Activated CD4-positive, alpha-beta memory T cell treated with anti-CD3 and anti-CD28 coated beads, Interleukin-2, amount 10 ng/mL, durations not matched to agents 7 days and 5 days (primary cell): ENCODE results near the gene GNG14. TPM values are rescaled to one million over a fixed set of nuclear protein-coding genes. Genes with fewer than 3 reads are reported as not detected.
"Not testable (repeated sequence)": the region's sequence is repeated elsewhere in the genome, so short reads cannot be mapped to it uniquely, and the experiment has no call there.

ENCODE experiments used
- CTCF ChIA-PET: fragments of 350-600 bp; sonication (Branson Sonifier 250); formaldehyde crosslinking; loops from one replicate; lab custom pipeline; 2021; ENCODE audit warnings: antibody characterized with exemption, inconsistent platforms; lab: Charles Lee
- POLR2A ChIA-PET: fragments of 350-600 bp; sonication (Branson Sonifier 250); formaldehyde crosslinking; loops from one replicate; lab custom pipeline; 2021; ENCODE audit warnings: antibody characterized with exemption; lab: Charles Lee
- DNase-seq: peaks from one replicate; pipeline ENCODE4 v3.0.0-alpha.2; 2020
- H3K27ac Mint-ChIP-seq: one replicate; pipeline ENCODE4 v1.8.0; 2021; ENCODE audit warnings: mild to moderate bottlenecking, mixed read lengths
- H3K27me3 Mint-ChIP-seq: one replicate; pipeline ENCODE4 v1.8.0; 2021; ENCODE audit warnings: mixed read lengths
- H3K36me3 Mint-ChIP-seq: one replicate; pipeline ENCODE4 v1.8.0; 2021; ENCODE audit warnings: low read depth, mixed read lengths
- H3K4me1 Mint-ChIP-seq: one replicate; pipeline ENCODE4 v1.8.0; 2021; ENCODE audit warnings: mixed read lengths
- H3K4me3 Mint-ChIP-seq: one replicate; pipeline ENCODE4 v1.8.0; 2021; ENCODE audit warnings: mild to moderate bottlenecking, mixed read lengths
- H3K9me3 Mint-ChIP-seq: one replicate; pipeline ENCODE4 v1.8.0; 2021; ENCODE audit warnings: mixed read lengths
- total RNA-seq, 2 experiments: library from RNA; stranded (reverse); gene quantifications; one replicate each; pipeline ENCODE4 v1.2.3, GENCODE V29; 2021

GNG14 gene
- total RNA-seq, 2 experiments from 2014 or later, result not detected

GRCh38 chr19:12720296-12720695 is 32.5 kb downstream of the GNG14 start:
- H3K27ac Mint-ChIP-seq, result peak overlapping the region; percentile 83
- peaks cover 34% of the 10 kb centered on the region for H3K36me3 Mint-ChIP-seq
- ChIA-PET CTCF (interaction anchor here (1.7 to 7.0 kb wide), 2 partner anchors 13 to 39 kb away, joined by 3 to 53 read pairs; partner anchors contain the start of gene TRIR), POLR2A (interaction anchor here (1.0 to 9.4 kb wide), 6 partner anchors 12 to 170 kb away, joined by 3 to 250 read pairs (median 3); partner anchors contain the start of genes FBXW9, GCDH, GET3 and TRIR)
- no peaks in the 10 kb centered on the region for H3K9me3 Mint-ChIP-seq
- no peaks in the 10 kb centered on the region for H3K27me3 Mint-ChIP-seq
- peaks cover 44% of the 10 kb centered on the region for H3K4me1 Mint-ChIP-seq
- no peak for DNase-seq
- peak overlapping the region; percentile 88 for H3K4me3 Mint-ChIP-seq

DNA sequence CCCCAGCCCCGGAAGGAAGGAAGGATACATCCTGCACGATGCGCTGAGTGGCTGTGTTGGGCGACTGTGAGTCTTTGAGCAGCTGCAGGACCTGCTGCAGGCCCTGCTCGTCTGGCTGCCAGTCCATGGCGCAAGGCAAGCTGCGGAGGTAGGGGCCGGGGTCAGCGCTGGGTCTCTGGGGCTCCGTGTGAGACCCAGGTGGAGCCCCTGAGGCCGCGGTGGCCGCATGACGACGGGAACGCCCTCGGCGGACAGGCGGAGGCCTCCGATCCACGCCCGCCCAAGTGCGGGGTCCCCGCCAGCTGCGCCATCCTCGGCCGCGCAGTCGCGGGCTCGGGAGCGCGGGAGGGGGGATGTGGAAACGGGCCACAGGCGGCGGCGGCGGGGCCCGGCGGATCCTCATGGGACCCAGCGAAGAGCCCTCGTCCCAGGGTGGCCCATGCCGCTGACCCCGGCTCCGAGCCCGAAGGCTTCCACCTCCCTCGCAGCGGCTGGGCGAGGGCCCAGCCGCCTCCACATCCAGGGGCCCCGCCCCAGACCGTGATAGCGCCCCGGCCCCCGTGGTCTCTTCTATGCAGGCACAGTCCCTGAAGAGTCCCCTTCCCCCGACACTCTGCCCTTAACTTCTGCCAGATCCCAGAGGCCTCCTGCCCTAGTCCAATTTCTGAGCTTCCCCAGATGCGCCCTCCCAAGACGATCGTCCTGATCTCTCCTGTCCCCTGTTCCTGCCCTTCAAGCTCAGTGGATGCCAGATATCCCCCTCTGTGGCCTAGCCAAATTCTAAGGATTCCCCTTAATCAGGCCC is 33.3 kb downstream of the GNG14 start:
- DNase-seq, result peak; percentile 51
- ChIA-PET POLR2A (interaction anchor here (1.0 to 9.4 kb wide), 11 partner anchors 13 to 169 kb away, joined by 3 to 250 read pairs (median 4); partner anchors contain the start of genes DHPS, FBXW9, GCDH and GET3), CTCF (interaction anchor here (0.6 to 7.0 kb wide), 6 partner anchors 11 to 55 kb away, joined by 3 to 53 read pairs (median 3); partner anchors contain the start of gene TRIR)
- H3K36me3 Mint-ChIP-seq, result peaks cover 28% of the 10 kb centered on the region
- H3K4me1 Mint-ChIP-seq, result peaks cover 44% of the 10 kb centered on the region
- no peaks in the 10 kb centered on the region for H3K27me3 Mint-ChIP-seq
- peak overlapping the region; percentile 86 for H3K27ac Mint-ChIP-seq
- peak overlapping the region; percentile 88 for H3K4me3 Mint-ChIP-seq
- no peaks in the 10 kb centered on the region for H3K9me3 Mint-ChIP-seq

DNA sequence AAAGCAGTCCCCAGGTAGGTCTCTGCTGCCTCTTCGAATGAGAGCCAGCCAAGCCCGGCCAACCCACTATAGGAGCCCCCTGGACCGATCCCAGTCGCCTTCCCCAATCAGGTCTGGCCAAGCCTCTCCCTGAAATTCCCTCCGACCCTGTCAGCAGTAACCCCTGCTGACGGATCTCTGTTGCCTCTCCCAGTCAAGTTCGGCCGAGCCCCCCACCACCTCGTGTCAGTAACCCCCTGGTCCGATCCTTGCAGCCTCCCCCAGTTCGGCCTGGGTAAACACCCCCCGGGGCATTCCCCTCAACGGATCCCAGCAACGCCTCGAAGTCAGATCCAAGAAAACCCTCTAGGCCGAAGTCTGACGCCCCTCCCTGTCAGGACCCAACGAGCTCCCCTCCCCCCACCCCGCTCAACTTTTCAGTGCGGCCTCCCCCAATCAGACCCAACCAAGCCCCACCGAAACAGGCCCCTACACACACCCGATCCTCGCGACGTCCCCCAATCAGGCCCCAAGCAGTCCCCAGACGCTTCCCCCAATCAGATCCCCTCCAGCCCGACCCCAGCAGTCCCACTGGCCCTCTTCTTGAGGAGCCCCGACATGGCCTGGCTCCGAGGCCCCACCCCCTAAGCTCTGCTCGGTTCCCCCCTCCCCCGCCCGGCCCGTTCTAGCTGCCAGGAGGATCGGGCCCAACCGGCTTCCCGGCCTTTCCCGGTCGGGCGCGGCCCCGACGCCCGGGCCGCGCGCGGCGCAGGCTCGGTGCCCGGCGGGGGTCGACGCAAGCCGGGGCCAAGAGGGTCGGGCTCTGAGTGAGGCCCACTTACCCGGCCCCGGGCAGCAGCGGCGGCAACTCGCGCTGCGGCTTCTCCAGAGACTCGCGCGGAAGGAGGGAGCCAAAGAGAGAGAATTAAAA is 34.1 kb downstream of the GNG14 start:
- peak overlapping the region; percentile 86 for H3K27ac Mint-ChIP-seq
- ChIA-PET POLR2A (interaction anchor here (1.2 to 9.4 kb wide), 10 partner anchors 13 to 559 kb away, joined by 3 to 250 read pairs (median 12); partner anchors contain the start of genes DHPS, FBXW9, GET3 and JUNB), CTCF (interaction anchor here (0.6 to 7.0 kb wide), 15 partner anchors 12 to 1093 kb away, joined by 3 to 53 read pairs (median 4); partner anchors contain the start of genes DHPS, FBXW9, GET3 and TRIR)
- H3K9me3 Mint-ChIP-seq, result no peaks in the 10 kb centered on the region
- peak overlapping the region; percentile 92 for H3K4me3 Mint-ChIP-seq
- peak; percentile 62 for DNase-seq
- peaks cover 28% of the 10 kb centered on the region for H3K36me3 Mint-ChIP-seq
- no peaks in the 10 kb centered on the region for H3K27me3 Mint-ChIP-seq
- peaks cover 42% of the 10 kb centered on the region for H3K4me1 Mint-ChIP-seq

GRCh38 chr19:12722566-12723380 is 35.0 kb downstream of the GNG14 start:
- peak overlapping the region; percentile 85 for H3K27ac Mint-ChIP-seq
- peaks cover 41% of the 10 kb centered on the region for H3K4me1 Mint-ChIP-seq
- DNase-seq, result peak; percentile 95
- H3K27me3 Mint-ChIP-seq, result no peaks in the 10 kb centered on the region
- CTCF ChIA-PET, result interaction anchor here (0.5 to 7.0 kb wide), 14 partner anchors 11 to 1092 kb away, joined by 3 to 53 read pairs (median 5); partner anchors contain the start of genes DHPS, FBXW9, GET3 and TRIR
- peaks cover 30% of the 10 kb centered on the region for H3K36me3 Mint-ChIP-seq
- no peaks in the 10 kb centered on the region for H3K9me3 Mint-ChIP-seq
- POLR2A ChIA-PET, result interaction anchor here (0.7 to 9.4 kb wide), 15 partner anchors 12 to 560 kb away, joined by 3 to 250 read pairs (median 6); partner anchors contain the start of genes DHPS, FBXW9, GCDH and GET3
- peak overlapping the region; percentile 92 for H3K4me3 Mint-ChIP-seq

DNA sequence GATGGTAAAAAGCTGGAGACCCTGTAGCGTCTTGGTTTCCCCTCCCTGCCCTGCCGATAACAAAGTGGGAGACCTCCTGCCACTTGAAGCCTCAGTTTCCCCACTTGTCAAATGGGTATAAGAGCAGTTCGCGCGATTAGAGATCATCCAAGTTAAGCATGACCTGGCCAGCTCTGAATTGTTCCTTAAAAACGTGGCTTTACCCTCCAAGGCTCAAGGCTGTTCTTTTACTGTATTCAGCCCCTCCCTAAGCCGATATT is 35.5 kb downstream of the GNG14 start:
- Mint-ChIP-seq H3K4me1 (peaks cover 41% of the 10 kb centered on the region), H3K36me3 (peaks cover 34% of the 10 kb centered on the region), H3K9me3 (no peaks in the 10 kb centered on the region), H3K27ac (peak overlapping the region; percentile 85), H3K27me3 (no peaks in the 10 kb centered on the region), H3K4me3 (peak overlapping the region; percentile 92)
- ChIA-PET POLR2A (interaction anchor here (0.7 to 9.4 kb wide), 15 partner anchors 12 to 191 kb away, joined by 3 to 250 read pairs (median 6); partner anchors contain the start of genes DHPS, FBXW9, GCDH and GET3), CTCF (interaction anchor here (0.5 to 7.0 kb wide), 10 partner anchors 10 to 162 kb away, joined by 3 to 53 read pairs (median 6); partner anchors contain the start of genes DHPS and TRIR)
- no peak for DNase-seq

DNA sequence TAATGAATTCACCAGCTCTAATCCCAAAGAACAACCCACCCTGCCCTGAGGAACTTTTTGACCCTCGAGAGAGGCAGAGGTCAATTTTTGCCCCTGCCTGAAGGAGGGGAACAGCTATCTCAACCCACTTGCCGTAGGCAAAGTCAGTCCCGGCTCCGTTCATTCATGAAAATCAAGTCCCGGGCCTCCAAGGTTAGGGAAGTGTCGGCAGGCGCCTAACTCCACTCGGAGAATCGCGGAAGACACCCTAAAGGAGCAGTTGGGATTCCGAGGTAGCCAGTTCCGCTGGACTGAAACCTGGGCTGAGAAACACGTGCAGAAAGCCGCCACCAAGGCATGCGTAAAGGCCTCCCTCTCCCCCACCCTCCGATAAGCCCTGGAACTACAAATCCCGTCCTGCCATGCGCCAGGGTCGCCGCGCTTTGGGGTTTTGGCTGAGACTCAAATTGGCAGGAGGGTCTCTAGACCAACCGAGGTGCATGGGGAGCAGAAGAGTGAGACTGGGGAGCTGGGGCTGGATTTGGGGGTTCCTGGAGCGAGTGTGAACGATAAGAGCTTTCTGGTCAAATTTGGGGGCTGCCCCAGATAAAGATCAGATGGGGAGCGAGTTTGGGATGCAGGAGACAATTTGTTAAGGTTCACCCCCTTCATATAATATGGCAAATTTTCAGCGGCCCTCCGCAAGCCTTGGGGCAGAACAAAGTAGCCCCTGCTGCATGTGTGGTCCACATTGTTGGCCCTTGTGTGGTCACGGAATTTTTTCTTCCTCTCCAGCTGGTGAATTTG is 36.0 kb downstream of the GNG14 start, which contains the start of gene TNPO2:
Gene TNPO2, minus strand, starts transcription at position 292 of the 786 bp plus-strand sequence. CDS start 2,955 bp downstream, outside the sequence.
- Mint-ChIP-seq H3K36me3 (peaks cover 34% of the 10 kb centered on the region), H3K9me3 (no peaks in the 10 kb centered on the region), H3K4me1 (peaks cover 36% of the 10 kb centered on the region), H3K4me3 (peak within 1 kb of the TSS; percentile 92), H3K27me3 (no peaks in the 10 kb centered on the region), H3K27ac (peak within 1 kb of the TSS; percentile 85)
- peak; percentile 79 for DNase-seq
- ChIA-PET POLR2A (interaction anchor here (0.9 to 9.4 kb wide), 15 partner anchors 11 to 191 kb away, joined by 3 to 250 read pairs (median 6); partner anchors contain the start of genes DHPS, FBXW9, GCDH and GET3), CTCF (interaction anchor here (0.6 to 7.0 kb wide), 9 partner anchors 10 to 161 kb away, joined by 3 to 53 read pairs (median 6); partner anchors contain the start of genes DHPS and TRIR)

- CTCF ChIA-PET, result interaction anchor here (1.4 to 7.0 kb wide), 2 partner anchors 8 to 32 kb away, joined by 6 to 53 read pairs; partner anchors contain the start of gene TRIR
- DNase-seq, H3K4me3 Mint-ChIP-seq, H3K27ac Mint-ChIP-seq, H3K27me3 Mint-ChIP-seq, H3K9me3 Mint-ChIP-seq: not testable (repeated sequence)
- Mint-ChIP-seq H3K4me1 (peaks cover 30% of the 10 kb centered on the region), H3K36me3 (peaks cover 46% of the 10 kb centered on the region)
- POLR2A ChIA-PET, result interaction anchor here (1.0 to 1.2 kb wide), 2 partner anchors 7 to 8 kb away, joined by 3 to 4 read pairs; no protein-coding TSS in a partner anchor
Measured at GRCh38 chr19:12725612-12726011, 37.8 kb downstream of the GNG14 start.

- H3K27ac Mint-ChIP-seq, result no peak overlapping the region
- peaks cover 44% of the 10 kb centered on the region for H3K36me3 Mint-ChIP-seq
- H3K4me1 Mint-ChIP-seq, result peaks cover 26% of the 10 kb centered on the region
- ChIA-PET POLR2A (interaction anchor here (0.9 to 1.2 kb wide), 2 partner anchors 8 to 164 kb away, joined by 3 to 4 read pairs; partner anchors contain the start of gene GCDH), CTCF (interaction anchor here (0.6 to 1.3 kb wide), 4 partner anchors 30 to 1386 kb away, joined by 3 to 4 read pairs (median 4); partner anchors contain the start of gene FBXW9)
- no peaks in the 10 kb centered on the region for H3K27me3 Mint-ChIP-seq
- no peak overlapping the region for H3K4me3 Mint-ChIP-seq
- no peaks in the 10 kb centered on the region for H3K9me3 Mint-ChIP-seq
- no peak for DNase-seq
Measured at GRCh38 chr19:12726988-12727316, 39.2 kb downstream of the GNG14 start.

- Mint-ChIP-seq H3K4me3 (no peak overlapping the region), H3K36me3 (peaks cover 50% of the 10 kb centered on the region), H3K27me3 (no peaks in the 10 kb centered on the region), H3K4me1 (peaks cover 33% of the 10 kb centered on the region), H3K9me3 (no peaks in the 10 kb centered on the region), H3K27ac (no peak overlapping the region)
- ChIA-PET POLR2A (no interaction called here), CTCF (interaction anchor here (0.7 to 1.3 kb wide), 2 partner anchors 30 to 98 kb away, joined by 3 to 4 read pairs; no protein-coding TSS in a partner anchor)
- DNase-seq, result no peak
Measured at GRCh38 chr19:12727745-12728433, 40.1 kb downstream of the GNG14 start.

DNA sequence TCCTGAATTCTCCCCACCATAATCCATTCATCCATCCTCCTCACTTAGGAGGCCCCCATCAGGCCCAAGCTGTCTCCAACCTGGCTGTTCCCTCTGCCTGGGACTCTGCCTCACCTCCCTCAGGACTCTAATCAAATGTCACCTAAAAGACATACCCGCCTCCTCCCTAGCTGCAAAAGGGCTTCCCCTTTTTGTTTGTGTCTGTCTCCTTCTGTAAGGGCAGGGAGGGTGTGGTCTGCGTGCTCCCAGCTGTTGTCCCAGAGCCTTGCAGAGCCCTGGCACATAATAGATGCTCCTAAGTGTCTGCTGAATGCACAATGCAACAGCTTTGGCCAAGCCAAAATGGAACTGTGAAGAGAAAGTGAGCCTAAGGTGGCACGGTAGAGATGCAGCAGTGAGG is 42.3 kb downstream of the GNG14 start:
- POLR2A ChIA-PET, result interaction anchor here (10.1 kb wide), 1 partner anchor 10 kb away, joined by 250 read pairs; the partner anchor contains the start of gene TNPO2
- DNase-seq, result no peak
- H3K4me3 Mint-ChIP-seq, result no peak overlapping the region
- no peak overlapping the region for H3K27ac Mint-ChIP-seq
- peaks cover 31% of the 10 kb centered on the region for H3K4me1 Mint-ChIP-seq
- peaks cover 61% of the 10 kb centered on the region for H3K36me3 Mint-ChIP-seq
- CTCF ChIA-PET, result interaction anchor here (0.6 kb wide), 2 partner anchors 247 to 1604 kb away, joined by 3 read pairs; no protein-coding TSS in a partner anchor
- no peaks in the 10 kb centered on the region for H3K27me3 Mint-ChIP-seq
- H3K9me3 Mint-ChIP-seq, result no peaks in the 10 kb centered on the region
